ENCODE data around the gene CASZ1. TPM values are rescaled to one million over a fixed set of nuclear protein-coding genes. Genes with fewer than 3 reads are reported as not detected.
A peak's percentile ranks its signal among the peaks of the same experiment; 100 is the strongest.

CASZ1 gene
- total RNA-seq, 1 donor from 2014 or later, result 4.8 TPM

DNA sequence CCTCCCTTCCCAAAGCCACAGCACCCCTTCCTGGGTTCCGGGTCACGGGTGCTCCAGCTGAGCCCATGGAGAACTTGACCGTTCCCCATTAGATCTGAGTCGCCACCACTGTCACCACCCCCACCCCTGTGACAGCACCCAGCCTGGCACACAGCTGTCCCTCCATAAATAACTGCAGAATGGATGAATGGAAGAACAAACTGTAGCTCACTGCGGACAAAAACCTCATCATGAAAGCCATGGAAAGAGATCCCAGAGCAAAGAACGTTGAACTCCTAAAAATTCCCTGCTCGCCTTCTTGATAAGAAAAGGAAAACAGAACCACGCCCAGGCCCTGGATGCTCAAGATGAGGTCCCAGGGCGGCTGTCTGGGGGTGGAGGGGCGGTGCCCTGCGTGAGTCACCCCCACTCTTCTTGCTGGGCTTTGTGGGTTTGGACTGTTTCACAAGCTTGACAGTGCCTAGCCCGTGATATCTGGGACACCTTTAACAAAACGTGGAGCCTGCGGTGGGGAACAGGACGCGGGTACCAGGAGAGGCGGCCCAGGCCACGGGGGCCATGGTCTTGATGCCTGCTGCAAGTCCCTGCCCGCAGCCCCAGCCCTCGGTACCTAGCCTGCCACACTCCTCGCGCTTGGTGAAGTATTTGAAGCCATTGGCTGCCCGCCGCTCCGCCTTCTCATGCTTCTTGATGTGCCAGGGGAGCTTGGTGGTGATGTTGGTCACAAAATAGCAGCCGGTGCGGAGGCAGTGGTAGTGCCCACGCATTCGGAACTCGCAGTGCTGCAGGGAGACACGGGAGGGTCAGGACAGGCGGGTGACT lies 151.9 kb downstream of the CASZ1 start:
- ATAC-seq (no peak), DNase-seq (ENCODE audit: low spot score) (no peak)

DNA sequence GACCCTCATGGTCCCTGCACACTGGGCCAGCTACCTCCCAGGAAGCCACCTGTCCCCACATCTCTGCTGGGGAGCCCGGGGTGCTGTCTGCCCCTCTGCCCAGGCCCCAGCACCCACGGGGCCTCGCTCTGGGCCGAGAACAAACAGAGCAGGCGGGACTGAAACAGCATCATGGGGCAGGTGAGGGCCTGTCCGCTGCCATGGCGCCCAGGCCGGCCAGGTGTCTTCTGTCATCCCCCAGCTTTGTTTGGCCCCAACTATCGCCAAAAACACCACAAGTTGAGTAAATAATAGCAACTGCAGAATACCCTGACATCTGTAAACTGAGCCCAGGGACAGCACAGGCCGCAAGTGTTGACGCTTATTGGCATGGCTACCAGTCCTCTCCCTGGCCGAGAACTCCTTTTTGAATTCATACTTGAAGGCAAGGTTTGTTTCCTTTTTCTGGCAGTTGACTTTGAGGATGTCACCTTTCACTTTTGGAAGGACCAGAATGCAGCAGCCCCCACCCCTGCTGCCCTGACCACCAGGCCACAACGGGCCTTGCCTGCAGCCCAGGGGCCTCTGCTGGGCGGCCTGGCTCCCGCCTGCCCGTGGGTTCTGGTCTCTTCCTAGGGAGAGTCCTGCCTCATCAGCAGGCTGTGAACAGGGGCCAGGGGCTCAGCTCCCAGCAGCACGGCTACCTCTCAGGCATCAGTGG lies 152.7 kb downstream of the CASZ1 start:
- ATAC-seq (no peak), DNase-seq (ENCODE audit: low spot score) (no peak)

DNA sequence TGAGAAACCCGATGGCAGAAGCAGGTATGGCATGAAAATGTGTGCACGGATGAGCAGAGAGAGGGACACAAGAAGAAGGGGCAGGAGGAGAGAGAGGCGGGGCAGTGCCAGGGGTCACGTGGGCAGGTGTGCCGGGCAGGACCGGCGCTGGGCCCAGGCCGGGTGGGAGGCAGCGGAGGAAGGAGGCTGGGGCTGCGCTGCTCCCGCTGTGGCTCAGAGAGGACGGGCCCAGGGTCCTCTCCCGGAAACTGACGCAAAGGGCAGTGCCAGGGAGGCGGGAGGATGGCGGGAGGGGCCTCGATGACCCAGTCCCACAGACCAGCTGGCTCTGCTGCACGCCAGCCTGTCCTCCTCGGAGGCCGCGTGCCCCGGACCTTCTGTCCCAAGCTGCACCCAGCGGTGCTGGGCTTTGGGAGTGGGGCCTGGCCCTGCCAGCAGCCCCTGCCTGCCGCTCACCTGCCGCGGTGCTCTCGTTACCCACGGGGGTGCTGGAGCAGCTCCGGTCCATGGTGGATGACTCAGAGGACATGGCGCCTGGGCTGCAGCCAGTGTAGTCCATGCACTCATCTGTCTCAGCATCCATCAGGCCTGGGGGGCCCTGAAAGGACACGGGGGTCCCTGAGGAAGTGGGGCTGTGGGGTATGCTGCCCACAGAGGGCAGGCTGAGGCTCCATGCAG lies 153.9 kb downstream of the CASZ1 start:
- ATAC-seq, result no peak

DNA sequence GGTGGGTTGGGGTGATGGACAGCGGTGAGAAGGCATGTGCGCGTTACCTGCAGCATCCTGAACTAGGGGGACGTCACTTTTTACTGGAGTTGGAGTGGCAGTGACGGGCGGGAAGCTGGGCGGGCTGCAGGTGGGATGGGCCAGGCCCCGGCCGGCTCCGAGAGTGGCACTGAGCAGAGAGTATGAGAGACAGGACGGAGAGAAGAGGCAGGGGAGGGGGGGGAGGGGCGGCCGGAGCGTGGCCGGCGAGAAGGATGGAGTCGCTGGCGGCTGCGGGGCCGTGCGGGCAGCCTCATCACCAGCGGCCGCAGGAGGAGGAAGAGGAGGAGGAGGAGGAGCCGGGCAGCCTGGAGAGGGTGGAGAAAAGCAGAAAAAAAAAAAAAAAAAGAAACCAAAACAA lies 154.5 kb downstream of the CASZ1 start:
- DNase-seq (ENCODE audit: low spot score) (no peak), ATAC-seq (no peak)

More for the DNA sequence above, 153.9 kb downstream of the CASZ1 start:
- no peak for DNase-seq (ENCODE audit: low spot score)

DNA sequence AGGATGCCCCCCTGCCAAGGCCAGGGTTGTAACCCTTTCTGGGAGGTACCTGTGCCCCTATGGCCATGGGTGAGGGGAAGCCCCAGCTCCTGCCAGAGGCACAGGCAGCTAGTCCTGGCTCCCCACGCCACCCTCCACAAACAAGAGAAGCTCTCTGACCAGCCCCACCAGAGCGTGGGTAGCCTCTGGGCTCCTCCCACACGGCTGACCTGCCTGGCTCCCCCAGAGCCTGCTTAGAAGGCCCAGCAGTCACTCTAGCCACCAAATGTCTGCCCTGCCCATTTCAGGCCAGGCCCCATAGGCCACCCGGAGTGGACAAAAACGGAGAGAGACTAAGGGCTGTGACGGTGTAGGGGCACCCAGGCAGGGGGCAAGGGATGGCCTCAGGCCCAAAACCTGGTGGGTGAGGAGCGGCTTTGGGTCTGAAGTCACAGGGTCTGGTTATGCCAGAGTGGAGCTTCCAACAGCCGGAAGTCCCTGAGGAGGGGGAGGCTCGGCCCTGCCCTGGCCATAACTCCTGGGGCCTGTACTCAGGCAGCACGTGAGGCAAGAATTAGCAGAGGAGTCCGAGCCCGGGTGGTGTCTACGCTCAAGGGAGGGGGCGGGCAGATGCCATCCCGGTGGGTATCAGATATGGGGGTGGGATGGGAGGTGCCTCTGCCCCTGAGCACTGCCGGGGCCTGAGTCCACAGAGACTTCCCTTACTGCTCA lies 155.4 kb downstream of the CASZ1 start:
- ATAC-seq, result no peak

DNA sequence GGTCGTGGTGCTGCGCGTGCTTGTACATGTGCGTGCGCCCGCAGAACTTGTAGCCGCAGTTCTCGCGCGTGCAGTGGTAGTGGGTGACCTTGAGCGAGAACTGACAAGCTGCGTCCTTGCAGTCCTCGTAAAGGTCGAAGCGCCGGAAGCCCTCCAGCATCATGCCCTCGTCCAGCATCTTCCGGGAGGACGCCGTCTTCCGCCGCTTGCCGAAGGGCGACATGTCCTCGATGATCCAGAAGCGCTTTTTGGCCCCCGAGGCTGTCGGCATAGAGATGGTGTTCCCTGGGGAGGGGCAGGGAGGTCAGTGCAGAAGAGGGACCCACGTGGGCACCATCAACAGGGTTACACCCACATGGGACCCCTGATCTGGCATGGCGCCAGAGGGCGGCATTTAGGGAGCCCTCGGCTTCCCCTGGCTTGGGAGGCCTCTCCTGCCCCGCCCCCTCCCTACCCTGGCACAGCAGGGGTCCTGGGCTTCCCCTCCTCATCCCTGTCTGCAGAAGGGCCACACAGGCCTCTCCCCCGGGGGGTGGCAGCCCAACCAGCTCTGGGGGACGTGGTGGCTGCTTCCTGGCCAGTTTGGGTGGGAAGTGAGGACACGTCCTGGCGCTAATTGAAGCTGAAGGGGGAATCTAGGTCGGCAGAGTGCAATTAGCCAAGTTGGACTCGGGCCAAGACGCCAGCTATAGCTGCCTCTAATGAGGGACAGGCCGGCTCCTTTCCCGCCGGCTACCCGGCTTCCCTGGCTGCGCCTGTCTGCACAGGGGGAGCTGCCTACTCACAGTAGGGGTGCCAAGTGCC lies 156.5 kb downstream of the CASZ1 start:
- no peak for DNase-seq (ENCODE audit: low spot score)

More for the DNA sequence above, 155.4 kb downstream of the CASZ1 start:
- DNase-seq (ENCODE audit: low spot score), result no peak

DNA sequence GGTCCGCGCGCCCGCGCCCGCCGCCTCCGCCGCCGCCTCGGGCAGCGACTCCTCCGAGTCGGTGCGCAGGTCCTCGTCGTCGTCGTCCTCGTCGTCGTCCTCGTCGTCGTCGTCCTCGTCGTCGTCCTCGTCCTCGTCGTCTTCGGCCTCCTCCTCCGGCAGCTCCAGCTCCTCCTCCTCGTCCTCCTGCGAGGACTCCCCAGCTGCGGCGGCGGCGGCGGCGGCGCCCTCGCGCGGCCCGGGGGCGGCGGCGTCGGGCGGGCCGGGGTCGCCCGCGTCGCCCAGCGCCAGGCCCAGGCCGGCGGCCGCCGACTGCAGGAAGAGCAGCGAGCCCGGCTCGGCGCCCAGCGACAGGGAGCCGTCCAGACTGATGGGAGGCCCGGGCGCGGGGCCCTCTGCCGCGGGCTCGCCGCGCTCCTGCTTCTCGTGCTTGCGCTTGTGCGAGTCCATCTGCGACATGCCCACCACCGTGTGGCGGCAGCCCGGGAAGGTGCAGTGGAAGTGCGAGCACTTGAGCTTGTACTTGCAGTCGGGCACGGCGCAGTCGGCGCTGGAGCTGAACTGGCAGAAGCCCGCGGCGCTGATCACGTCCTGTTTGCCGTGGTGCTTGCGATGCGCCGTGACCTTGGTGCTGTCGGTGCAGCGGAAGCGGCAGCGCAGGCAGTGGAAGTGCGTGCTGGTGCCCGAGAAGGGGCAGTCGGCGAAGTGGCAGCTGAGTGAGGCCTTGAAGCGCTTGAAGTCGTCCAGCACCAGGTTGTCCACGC lies 157.3 kb downstream of the CASZ1 start:
- no peak for ATAC-seq
- no peak for DNase-seq (ENCODE audit: low spot score)

More for the DNA sequence above, 156.5 kb downstream of the CASZ1 start:
- no peak for ATAC-seq

DNA sequence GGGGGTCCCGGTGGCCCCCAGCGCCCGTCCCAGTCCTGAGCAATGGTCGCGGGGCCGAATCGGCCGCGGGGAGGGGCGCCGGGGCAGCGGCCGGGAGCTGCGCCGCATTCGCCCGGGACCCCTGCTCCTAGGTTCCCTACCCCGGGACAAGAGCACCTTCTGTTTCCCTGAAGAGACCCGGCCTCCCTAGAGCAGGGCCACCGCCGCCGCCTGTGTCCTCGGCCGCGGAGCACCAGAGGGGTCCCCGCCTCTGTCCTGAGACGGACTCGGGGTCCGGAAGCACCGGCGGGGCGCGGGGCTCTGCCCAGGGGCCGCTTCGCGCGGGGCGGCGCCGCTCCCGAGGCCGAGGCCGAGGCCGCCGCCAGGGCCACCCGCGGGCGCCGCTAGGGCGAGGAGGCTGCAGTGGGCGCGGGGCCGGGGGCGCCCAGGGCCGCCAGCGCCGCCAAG lies 157.9 kb downstream of the CASZ1 start:
- ATAC-seq (no peak), DNase-seq (ENCODE audit: low spot score) (no peak)

DNA sequence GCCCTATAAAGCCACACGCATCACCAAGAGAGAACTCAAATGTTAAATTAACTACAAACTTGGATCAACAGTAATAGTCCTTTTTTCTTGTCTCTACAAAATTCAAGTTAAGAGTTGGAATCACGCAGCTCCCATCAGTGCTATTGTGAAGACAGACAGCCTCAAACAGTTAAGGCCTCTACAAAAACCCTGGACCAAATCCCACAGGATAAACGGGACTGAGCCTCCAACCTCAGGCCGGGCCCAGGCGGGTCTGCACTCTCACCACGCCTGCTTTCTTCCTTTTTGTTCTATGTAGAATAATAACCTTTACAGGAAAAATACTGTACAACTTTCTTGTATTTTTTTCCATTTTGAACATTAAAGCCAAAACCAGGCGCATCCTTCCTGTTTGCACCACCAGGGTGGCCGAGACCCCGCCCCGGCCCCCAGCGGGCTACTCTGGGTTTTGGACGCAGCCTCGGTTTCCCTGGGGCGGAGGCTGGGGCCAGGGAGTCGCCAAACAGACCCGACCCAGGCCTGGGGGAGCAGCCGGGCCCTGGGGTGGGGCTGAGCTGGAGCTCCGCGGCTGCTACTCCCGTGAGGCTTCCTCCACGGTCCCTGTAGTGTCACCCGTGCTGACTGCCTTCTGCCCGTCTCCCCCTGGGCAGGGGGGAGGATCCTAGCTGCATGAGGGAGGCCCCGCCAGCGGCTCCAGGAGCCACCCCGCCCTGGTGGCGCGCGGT lies 158.4 kb downstream of the CASZ1 start:
- DNase-seq (ENCODE audit: low spot score) (no peak), ATAC-seq (no peak)

DNA sequence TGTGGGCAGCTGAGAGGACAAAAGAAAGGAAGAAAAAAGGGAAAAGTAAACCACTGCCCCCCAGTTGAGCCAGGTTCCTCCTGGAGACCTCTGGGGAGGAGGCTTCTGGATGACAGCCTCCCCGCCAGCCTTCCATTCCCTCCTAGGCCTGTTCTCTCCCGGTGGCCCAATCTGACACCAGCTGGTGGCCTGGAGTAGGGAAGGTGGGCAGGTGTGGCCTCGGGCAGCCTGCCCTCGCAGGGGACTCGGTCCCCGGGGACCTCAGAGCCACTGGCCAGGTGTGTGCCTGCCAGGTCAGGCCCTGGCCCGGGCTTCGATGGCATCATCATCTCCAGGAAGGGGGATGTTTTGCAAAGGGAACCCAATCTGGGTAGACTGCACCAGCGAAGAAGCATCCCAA lies 159.0 kb downstream of the CASZ1 start:
- ATAC-seq (no peak), DNase-seq (ENCODE audit: low spot score) (no peak)

DNA sequence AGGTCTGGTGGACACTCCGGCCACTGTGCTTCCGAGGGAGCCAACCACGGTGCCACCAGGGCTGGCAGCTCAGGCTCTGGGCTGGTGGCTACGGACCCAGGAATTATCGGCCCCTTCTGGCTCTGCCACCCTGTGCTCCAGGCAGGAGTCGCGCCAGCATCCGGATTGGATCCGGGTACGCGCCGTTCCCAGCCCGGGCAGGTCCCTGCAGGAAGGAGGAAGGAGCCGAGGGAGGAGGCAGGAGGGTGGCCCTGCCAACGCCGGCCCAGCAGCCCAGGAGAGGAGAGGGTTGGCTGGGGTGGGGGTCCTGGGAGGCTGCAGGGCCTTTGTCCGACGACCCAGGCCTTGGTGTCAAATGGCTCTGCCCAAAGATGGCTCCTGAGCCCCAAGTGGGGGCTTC lies 160.5 kb downstream of the CASZ1 start:
- DNase-seq (ENCODE audit: low spot score) (no peak), ATAC-seq (no peak)

DNA sequence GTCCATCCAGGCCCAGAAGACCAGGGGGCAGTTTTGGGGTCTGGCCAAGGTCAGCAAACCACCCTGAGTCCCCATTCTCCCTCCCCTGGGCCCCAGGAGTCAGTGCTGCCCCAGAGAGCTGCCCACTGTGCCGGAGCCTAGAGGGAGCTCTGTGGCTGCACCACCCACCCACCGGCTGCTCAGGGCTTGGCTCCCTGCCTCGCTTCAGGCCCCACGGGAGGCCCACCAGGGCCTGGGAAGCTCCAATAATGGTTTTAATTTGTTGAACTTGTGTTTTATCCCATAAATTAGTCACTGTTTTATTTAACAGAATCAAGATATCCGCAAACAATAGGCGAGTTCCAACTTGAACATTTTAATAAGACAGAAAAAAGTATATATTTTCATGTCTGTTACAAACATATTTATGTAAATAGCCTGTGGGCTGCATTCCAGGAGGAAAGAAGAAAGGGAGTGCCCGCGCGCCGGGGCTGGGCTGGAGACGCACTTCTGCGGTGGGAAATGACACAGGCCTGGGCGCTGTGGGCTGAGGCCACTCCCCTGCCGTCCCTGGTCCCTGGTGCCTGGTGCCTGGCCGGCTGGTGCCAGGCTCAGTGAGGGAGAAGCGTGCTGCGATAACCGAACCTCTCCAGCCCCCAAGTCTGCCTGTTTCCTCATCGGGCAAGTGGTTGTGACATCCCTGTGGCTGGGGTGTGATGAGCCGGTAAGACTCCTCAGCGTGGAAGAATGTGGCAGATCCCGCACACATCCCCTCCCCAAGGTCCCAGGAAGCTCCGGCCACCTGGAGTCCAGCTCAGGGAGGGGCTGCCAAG lies 161.2 kb downstream of the CASZ1 start:
- DNase-seq (ENCODE audit: low spot score) (no peak), ATAC-seq (no peak)

DNA sequence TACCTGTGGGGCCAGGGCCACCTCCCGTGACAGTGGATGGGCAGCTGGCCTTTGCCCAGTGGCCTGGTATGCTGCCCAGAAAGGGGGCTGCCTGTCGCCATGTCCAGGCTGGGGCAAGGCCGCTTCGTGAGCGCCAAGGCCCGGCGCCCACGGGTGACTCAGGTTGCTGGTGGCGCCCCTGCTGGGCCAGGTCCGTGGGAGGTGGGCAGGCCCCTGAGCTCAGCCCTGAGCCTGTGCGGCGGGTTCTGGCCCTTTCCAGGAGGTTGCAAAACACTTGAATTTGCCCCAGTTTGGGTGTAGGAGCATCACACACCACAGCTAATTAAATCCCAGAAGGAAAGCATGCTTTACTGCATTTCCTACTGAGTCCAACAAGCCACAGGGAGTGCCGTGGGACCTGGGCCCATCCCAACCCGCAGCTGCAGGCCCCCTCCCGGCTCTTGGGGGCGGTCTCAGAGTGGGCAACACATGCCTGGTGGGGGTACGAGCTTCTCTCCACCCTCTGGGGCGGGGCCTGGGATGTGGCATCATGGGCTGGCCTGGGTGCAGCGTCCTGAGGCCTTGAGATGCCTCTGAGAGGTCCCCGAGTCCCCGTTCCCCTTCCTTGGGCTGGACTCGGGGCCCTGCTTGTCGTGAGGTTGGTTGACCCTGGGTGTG lies 161.9 kb downstream of the CASZ1 start:
- DNase-seq (ENCODE audit: low spot score) (no peak), ATAC-seq (peak; percentile 69)

DNA sequence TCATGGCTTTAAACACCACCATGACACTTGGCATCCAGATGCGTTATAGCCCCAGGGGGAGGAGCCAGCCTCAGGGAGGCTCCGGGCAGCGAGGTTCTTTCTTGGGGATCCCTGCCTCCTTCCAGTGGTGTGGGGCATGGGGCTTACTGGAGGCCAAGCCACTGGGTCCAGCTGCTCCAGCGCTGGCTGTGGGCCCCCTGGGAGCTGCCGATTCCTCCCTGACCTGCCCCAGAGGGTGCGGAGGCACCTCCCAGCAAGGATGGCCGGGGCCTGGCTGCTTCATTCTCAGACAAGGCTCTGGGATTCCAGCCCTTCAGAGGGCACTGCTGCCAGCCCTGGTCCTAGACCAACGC lies 162.4 kb downstream of the CASZ1 start:
- no peak for DNase-seq (ENCODE audit: low spot score)
- ATAC-seq, result no peak

DNA sequence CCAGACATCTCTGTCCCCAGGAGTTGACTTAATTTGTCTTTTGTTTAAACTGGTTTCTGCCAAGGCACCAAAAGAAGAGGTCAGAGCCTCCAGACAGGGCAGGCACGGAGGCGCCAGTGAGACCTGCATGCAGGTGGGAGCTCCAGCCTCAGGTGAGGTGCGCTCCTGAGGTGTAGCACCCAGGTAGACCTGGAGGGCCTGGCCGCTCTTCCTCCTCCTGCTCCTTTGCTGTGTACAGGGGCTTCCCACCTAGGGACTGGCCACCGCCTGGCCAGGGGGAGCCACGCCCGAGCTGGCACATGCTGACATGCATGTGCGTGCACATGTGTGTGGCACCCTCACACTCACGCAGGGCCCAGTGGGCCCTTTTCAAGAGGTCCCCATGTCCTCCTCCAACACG lies 163.0 kb downstream of the CASZ1 start:
- DNase-seq (ENCODE audit: low spot score) (no peak), ATAC-seq (no peak)

DNA sequence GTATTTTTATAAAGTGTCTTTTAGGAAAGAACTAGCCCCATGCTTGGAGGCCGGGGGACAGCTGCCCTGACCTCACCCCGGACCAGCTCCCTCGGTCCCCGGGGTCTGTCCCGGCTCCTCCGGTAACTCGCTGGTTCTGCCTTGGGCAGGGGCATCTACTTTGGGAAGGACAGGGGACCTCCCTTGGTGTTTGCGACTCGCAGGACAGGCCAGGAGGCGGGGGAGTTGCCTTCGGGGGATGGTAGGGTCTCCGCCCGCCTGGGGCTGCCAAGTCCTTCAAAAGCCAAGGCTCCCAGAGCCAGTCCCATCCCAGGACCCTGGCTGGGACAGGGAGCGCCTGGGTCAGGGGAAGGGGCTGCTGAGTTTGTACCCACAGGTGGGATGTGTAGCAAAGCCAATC lies 163.8 kb downstream of the CASZ1 start:
- DNase-seq (ENCODE audit: low spot score) (no peak), ATAC-seq (no peak)

DNA sequence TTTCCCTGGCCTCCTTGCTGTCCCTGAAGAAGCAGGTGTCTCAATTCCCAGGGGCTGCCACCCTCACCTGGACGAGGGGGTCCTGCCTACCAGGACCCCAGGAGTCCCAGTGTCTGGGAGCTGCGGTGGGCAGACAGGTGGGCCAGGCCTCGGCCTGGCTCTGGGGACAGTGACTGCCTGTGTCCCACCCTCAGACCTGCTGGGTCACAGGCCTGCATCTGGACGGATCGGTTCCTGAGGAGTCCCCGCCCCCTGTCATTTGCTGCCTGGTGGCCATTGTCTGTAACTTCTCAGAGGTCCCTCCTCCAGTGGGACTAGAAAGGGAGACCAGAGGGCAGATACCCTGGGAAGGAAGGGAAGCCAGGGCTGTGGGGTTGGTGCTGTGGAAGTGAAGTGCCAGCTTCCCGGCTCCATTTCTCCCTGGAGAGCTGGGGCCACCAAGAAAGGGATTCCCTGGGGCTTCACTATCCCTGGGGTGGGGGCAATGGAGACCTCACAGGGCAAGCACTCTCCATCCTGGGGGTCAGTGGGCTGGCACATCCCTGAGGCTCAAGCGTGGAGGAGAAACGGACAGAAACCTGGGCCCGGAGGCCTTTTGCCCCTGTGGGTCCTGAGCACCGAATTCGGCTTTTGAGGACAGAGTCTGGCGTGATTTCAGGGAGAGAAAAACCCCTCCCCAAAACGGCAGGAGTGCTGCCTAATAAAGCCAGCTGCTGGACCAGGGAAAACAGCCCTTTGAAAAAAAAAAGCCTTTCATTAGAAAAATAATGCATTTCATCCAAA lies 164.4 kb downstream of the CASZ1 start:
- DNase-seq (ENCODE audit: low spot score) (no peak), ATAC-seq (no peak)
